ENCODE measurements around the gene CCDC171. TPM values are rescaled to one million over a fixed set of nuclear protein-coding genes. Genes with fewer than 3 reads are reported as not detected.

The CCDC171 gene
- polyA plus RNA-seq, 3 donors: 0.08 to 0.17 (median 0.10) TPM

DNA sequence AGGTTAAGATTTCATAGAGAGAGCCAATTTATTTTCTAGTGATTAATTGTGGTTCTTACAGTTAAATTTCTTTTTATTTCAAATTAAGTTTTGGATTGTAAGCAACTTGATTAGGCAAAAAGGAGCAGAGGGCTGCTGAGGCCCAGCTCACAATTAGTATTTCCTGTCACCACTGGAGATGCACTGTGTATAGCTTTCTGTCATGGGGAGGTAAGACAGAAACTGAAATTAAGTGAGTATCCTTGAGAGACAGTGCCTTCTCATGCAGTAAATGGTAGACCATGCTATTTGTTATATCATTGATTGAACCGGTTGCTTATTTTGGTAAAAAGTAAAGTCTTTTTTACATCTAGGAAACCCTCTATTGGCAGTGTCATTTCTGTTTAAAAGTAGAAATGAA, 190.7 kb downstream of the CCDC171 start:
- no peak overlapping the region for H2AFZ ChIP-seq (ENCODE audit: insufficient read depth, low read depth, low read length, poor library complexity, severe bottlenecking)
- peaks cover 5 to 11% of the 10 kb centered on the region in 2 donors for H3K9me3 ChIP-seq (replicated peaks in 1 of 2; ENCODE audit: control insufficient read depth in 1 of 2, insufficient read depth in 1 of 2, low read length in 2 of 2)
- H3K27ac ChIP-seq (ENCODE audit: low read depth in 1 of 2, low read length in 2 of 2): no peak overlapping the region
- H3K27ac Mint-ChIP-seq: no peak overlapping the region
- no peaks in the 10 kb centered on the region for H3K36me3 ChIP-seq (replicated peaks in 1 of 2; ENCODE audit: control insufficient read depth in 1 of 2, insufficient read depth in 2 of 2, low read length in 2 of 2)
- WGBS (ENCODE audit: insufficient coverage): no CpG with 5 or more reads among the region's 1 CpG
- intact Hi-C loops (cut with micrococcal nuclease): no loop called here
- H3K4me1 Mint-ChIP-seq: no peaks in the 10 kb centered on the region
- H3K79me2 ChIP-seq (ENCODE audit: insufficient read depth, low read length): no peaks in the 10 kb centered on the region
- H3K27me3 ChIP-seq (ENCODE audit: control insufficient read depth in 2 of 2, insufficient read depth in 2 of 2, low read length in 2 of 2): no peaks in the 10 kb centered on the region
- H3K36me3 Mint-ChIP-seq: peaks cover 2 to 16% of the 10 kb centered on the region in 2 donors
- H3K4me3 Mint-ChIP-seq: no peak overlapping the region
- no peak overlapping the region for H3K4me2 ChIP-seq (replicated peaks; ENCODE audit: extremely low read depth, low read length, poor library complexity, severe bottlenecking)
- H3K4me3 ChIP-seq (replicated peaks in 1 of 3; ENCODE audit: low read depth in 2 of 3, low read length in 3 of 3): no peak overlapping the region
- no peak for DNase-seq
- H3K9me3 Mint-ChIP-seq: peaks cover 3 to 21% (median 12%) of the 10 kb centered on the region in 7 donors
- no peaks in the 10 kb centered on the region for H4K20me1 ChIP-seq (ENCODE audit: insufficient read depth, low read length)
- H3K27me3 Mint-ChIP-seq (ENCODE audit: low read depth in 3 of 3): peaks cover 0 to 2% (median 0%) of the 10 kb centered on the region in 3 donors
- TF ChIP-seq CTCF (IDR thresholded peaks at IDR 0.05): no peak
- no peaks in the 10 kb centered on the region for H3K4me1 ChIP-seq (ENCODE audit: control insufficient read depth in 1 of 2, insufficient read depth in 2 of 2, low read length in 2 of 2)
- H3K9ac ChIP-seq (ENCODE audit: insufficient read depth, low read length, poor library complexity, severe bottlenecking): no peak overlapping the region

GRCh38 chr9:15744196-15744595, 191.4 kb downstream of the CCDC171 start:
- H3K36me3 Mint-ChIP-seq: peaks cover 2 to 16% of the 10 kb centered on the region in 2 donors
- no peak overlapping the region for H3K9ac ChIP-seq (ENCODE audit: insufficient read depth, low read length, poor library complexity, severe bottlenecking)
- H4K20me1 ChIP-seq (ENCODE audit: insufficient read depth, low read length): no peaks in the 10 kb centered on the region
- H3K4me1 ChIP-seq (ENCODE audit: control insufficient read depth in 1 of 2, insufficient read depth in 2 of 2, low read length in 2 of 2): no peaks in the 10 kb centered on the region
- H3K27ac Mint-ChIP-seq: no peak overlapping the region
- no peak overlapping the region for H2AFZ ChIP-seq (ENCODE audit: insufficient read depth, low read depth, low read length, poor library complexity, severe bottlenecking)
- intact Hi-C loops (cut with micrococcal nuclease): no loop called here
- no peaks in the 10 kb centered on the region for H3K27me3 ChIP-seq (ENCODE audit: control insufficient read depth in 2 of 2, insufficient read depth in 2 of 2, low read length in 2 of 2)
- no peaks in the 10 kb centered on the region for H3K36me3 ChIP-seq (replicated peaks in 1 of 2; ENCODE audit: control insufficient read depth in 1 of 2, insufficient read depth in 2 of 2, low read length in 2 of 2)
- no peaks in the 10 kb centered on the region for H3K79me2 ChIP-seq (ENCODE audit: insufficient read depth, low read length)
- H3K4me3 ChIP-seq (replicated peaks in 1 of 3; ENCODE audit: low read depth in 2 of 3, low read length in 3 of 3): no peak overlapping the region
- no peak overlapping the region for H3K4me3 Mint-ChIP-seq
- H3K4me2 ChIP-seq (replicated peaks; ENCODE audit: extremely low read depth, low read length, poor library complexity, severe bottlenecking): no peak overlapping the region
- peaks cover 0 to 2% (median 0%) of the 10 kb centered on the region in 3 donors for H3K27me3 Mint-ChIP-seq (ENCODE audit: low read depth in 3 of 3)
- H3K9me3 ChIP-seq (replicated peaks in 1 of 2; ENCODE audit: control insufficient read depth in 1 of 2, insufficient read depth in 1 of 2, low read length in 2 of 2): peaks cover 5 to 11% of the 10 kb centered on the region in 2 donors
- WGBS (ENCODE audit: insufficient coverage): 100% methylated on average over 2 of the region's 3 CpGs
- DNase-seq: no peak
- no peak for TF ChIP-seq CTCF (IDR thresholded peaks at IDR 0.05)
- H3K27ac ChIP-seq (ENCODE audit: low read depth in 1 of 2, low read length in 2 of 2): no peak overlapping the region
- H3K9me3 Mint-ChIP-seq: peaks cover 3 to 24% (median 12%) of the 10 kb centered on the region in 7 donors
- H3K4me1 Mint-ChIP-seq: no peaks in the 10 kb centered on the region

All from CD14-positive monocyte (primary cell).